EH (cell line): ENCODE data around the gene HSPB3.
"Not testable (repeated sequence)": the region's sequence is repeated elsewhere in the genome, so short reads cannot be mapped to it uniquely, and the experiment has no call there.

Experiments
- DNase-seq: peaks from one replicate; pipeline ENCODE4 v3.0.0-alpha.2; 2015; ENCODE audit warnings: low read depth

Gene HSPB3, protein sequence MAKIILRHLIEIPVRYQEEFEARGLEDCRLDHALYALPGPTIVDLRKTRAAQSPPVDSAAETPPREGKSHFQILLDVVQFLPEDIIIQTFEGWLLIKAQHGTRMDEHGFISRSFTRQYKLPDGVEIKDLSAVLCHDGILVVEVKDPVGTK

GRCh38 chr5:54455413-54456157 is at the start of gene HSPB3:
TSS of gene HSPB3 (plus strand) at chr5:54455699. CDS start at chr5:54455790, 91 bp downstream.
- peak; percentile 98 for DNase-seq

DNA sequence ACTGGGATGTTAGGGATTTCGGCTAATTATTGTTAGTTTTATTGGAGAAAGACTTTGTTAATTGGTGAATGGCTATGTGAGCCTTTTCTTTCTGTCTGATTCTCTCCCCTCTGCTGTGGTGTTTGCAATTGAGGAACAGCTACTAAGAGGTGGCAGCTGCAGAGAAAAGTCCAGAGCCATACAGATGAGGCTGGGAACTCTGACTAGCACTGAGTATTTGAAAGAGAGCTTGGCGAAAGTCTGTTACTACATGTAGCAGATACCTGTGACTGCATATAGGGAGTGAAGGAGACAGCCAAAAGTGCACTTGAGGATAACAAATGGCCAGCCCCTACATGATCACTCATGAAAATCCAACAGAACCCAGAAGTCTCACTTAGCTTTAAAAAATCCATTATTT is 44.3 kb upstream of the HSPB3 start:
- no peak for DNase-seq

DNA sequence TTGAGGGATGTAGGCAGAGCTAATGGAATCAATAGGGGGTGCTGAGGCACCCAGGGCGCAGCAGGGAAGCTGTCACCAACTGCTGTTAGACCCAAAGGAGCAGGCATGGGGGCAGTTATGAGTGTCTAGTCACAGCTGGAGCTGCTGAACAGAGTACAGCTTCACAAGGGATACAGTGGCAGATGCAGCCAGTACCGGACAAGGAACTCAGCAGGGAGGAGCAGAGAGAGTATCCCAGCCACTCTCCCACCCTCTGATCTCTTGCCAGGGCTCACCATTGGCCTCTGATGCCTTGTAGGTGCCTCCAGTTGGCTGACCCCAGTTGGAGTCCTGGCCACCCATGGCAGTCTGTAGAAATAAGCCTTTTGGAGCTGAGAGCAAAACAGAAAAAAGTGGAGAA is 42.6 kb upstream of the HSPB3 start:
- DNase-seq: no peak

DNA sequence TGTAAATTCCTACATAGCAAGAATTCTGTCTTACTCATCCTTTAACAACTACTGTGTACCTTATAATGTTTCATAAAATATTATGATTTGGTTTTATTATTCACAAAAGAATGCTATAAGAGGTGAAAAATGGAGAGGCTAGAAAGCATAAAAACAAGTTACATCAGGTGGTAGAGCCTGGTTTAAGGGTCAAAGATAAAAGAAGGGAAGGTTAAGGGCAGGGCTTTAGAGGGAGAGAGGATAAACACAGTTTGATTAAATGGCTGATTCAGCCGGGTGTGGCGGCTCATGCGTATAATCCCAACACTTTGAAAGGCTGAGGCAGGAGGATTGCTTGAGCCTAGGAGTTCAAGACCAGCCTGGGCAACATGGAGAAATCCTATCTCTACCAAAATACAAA is 40.4 kb upstream of the HSPB3 start:
- no peak for DNase-seq

- DNase-seq: peak; percentile 78
Observed at GRCh38 chr5:54415896-54416601, 39.5 kb upstream of the HSPB3 start.

DNA sequence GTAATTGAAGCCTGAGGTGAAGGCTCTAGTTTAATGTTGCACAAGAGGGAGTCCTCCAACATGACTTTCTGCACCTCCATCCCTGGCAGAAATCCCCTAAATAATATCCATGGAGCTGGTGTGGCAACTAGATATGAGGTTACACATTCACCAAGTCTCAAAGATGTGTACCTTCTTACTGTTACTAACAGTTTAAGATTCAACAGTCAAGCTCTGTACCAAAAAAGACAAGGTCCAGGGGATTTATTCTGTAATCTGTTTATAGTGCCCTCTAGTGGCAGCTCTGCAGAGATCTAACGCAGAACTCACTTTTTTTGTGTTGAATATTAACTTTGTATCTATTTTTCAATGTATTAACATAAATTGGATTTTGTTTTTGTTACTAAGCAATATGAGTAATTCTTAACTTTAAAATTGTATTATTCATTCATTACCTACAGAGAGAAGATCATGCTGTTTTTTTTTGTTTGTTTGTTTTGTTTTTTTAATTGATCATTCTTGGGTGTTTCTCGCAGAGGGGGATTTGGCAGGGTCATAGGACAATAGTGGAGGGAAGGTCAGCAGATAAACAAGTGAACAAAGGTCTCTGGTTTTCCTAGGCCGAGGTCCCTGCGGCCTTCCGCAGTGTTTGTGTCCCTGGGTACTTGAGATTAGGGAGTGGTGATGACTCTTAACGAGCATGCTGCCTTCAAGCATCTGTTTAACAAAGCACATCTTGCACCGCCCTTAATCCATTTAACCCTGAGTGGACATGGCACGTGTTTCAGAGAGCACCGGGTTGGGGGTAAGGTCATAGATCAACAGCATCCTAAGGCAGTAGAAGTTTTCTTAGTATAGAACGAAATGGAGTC is 35.7 kb upstream of the HSPB3 start:
- peak; percentile 67 for DNase-seq

- not testable (repeated sequence) for DNase-seq
Observed at GRCh38 chr5:54420511-54420910, 35.0 kb upstream of the HSPB3 start.

DNA sequence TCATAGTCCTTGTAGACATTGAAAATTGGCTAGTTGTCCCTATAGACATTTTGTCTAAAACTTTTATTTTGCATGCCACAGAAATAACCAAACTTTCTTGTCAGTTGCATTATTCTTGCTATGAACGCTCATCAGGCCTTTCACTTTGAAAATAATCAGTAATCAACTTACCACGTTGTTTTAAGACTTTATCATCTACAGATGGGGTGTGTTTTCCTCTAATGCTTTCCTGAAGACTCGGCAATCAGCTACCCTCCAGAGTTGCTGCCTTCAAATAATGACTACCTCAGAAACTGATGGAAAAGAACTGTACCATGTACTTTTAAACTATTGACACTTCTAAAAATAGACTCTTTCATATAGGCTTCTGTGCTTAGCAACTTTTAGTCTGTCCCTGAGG is 33.5 kb upstream of the HSPB3 start:
- DNase-seq: no peak

DNA sequence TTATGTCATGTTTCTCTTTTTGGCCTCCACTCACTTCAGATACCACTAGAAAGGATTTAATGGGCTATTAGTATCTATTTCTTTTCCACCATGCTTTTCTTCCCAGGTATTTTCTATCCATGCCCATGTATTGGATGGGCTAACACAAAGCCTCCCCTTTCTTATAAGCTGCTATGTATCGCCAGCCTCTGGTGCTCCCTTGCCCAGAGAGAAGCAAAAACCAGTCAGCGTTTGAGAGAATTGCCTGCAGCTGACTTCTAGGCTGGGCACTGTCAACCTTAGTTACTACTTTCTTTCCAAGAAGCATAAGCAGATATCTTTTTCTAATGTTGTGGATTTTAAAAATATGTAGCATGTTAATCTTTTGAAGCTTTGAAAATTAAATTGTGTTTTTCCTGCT is 30.2 kb upstream of the HSPB3 start:
- DNase-seq: no peak

DNA sequence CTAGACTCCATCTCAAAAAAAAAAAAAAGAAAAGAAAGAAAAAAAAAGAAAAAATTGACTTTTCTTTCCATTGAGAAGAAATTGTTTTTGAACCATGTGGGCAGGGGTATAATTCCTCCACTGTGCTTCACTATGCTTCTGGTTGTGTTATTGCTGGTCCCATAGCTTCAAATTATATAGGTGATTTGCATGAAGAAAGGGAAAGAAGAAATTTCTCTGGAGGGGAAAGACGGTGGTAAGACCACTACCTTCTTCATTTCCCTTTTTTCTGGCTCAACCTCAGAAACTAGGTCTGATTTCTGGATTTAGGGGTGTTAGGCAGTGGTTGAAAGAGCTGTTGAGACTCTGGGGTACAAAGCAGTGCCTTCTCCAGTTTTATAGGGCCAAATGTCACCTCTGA is 29.3 kb upstream of the HSPB3 start:
- DNase-seq: no peak

DNA sequence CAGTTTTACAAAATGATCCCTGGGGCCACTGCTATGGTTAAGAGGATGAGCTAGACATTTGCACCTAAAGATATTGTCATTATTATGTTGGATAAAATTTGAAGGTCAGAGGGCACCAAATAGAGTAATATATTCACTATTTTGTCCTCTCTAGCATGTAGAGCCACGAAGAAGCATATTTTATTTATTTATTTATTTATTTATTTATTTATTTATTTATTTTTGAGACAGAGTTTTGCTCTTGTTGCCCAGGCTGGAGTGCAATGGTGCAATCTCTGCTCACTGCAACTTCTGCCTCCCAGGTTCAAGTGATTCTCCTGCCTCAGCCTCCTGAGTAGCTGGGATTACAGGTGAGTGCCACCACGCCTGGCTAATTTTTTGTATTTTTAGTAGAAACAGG is 20.8 kb upstream of the HSPB3 start:
- not testable (repeated sequence) for DNase-seq

- no peak for DNase-seq
Observed at GRCh38 chr5:54438620-54439389, 16.7 kb upstream of the HSPB3 start.

- DNase-seq: peak; percentile 14
Observed at GRCh38 chr5:54440456-54440893, 15.0 kb upstream of the HSPB3 start.

GRCh38 chr5:54442271-54442670 is 13.2 kb upstream of the HSPB3 start:
- DNase-seq: peak; percentile 46

GRCh38 chr5:54443270-54443669 is 12.2 kb upstream of the HSPB3 start:
- DNase-seq: peak; percentile 67

DNA sequence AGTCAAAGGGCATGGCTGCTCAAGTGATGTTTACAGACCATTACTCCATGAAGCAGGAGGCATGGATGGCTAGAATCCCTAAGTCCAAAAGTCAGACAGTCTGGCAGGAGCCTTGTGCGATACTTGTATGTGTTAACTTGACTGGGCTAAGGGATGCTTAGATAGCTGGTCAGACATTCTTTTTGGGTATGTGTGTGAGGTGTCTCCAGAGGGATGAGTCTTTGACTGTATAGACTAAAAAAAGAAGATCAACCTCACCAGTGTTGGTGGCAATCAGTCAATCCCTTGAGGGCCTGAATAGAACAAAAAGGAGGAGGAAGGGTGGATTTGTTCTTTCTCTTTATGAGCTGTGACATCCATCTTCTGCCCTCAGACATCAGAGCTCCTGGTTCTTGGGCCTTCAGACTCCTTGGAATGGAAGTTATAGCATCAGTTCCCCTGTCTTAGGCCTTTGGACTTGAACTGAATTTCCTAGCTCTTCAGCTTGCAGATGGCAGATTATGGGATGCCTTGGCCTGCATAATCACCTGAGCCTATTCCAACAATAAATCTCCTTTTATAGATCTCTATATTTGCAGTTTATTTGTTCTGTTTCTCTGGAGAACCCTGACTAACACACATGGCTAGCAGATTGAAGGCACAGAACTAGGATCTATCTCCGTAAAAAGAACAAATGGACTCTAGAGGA is 9.7 kb upstream of the HSPB3 start:
- DNase-seq: peak; percentile 27

DNA sequence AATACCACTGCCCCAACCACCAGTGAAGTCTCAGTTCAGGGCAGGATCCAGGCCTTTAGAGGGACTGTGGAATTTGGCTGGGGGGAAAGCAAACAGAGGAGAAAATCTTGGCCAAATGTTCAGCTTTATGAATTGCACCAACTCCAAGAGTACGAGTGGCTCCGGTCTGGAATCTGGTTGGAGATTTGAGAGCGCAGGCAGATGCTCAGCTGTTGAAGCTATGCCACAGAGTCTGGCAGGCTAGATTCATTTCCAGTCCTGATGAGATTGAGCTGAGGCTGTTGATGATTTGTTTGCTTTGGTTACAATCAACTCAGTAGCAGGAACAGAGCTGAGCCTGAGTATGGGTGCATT is 9.1 kb upstream of the HSPB3 start:
- peak; percentile 37 for DNase-seq

DNA sequence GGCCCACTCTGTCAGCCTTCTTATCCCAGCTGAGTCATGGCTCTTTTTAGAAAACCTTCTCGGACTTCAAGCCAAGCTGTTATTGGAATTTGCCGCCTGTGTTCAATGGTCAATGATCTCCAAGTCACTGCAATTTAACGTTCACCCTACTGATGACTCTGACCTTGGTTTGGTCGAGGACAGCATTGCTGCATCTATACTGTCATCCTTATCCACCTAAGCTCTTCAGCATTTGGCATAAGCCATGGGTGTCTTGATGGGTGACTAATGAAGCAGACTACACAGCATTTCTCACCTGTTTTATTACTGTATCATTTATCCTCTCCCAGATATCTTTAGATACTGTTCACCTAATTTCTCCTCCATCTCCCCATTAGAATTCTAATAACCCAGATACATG is 5.6 kb upstream of the HSPB3 start:
- DNase-seq: no peak

- DNase-seq: no peak
Observed at GRCh38 chr5:54450542-54450941, 5.0 kb upstream of the HSPB3 start.

DNA sequence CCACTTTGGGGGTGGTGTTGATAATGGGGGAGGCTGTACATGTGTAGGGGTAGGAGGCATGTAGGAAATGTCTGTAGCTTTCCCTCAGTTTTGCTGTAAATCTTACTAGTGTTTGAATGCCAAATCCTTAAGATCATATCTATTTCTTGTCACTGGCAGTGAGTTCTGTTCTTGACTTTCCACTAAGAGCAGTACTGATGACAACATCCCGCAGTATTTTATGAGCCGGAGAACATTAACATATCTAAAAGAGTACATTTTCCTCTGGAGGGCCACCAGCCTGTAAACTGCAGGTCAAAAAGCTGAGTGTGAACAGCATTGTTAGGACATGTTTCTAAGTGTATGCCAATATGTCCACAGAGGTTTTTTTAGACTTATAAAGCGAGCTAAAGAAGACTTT is 2.5 kb upstream of the HSPB3 start:
- peak; percentile 23 for DNase-seq

DNA sequence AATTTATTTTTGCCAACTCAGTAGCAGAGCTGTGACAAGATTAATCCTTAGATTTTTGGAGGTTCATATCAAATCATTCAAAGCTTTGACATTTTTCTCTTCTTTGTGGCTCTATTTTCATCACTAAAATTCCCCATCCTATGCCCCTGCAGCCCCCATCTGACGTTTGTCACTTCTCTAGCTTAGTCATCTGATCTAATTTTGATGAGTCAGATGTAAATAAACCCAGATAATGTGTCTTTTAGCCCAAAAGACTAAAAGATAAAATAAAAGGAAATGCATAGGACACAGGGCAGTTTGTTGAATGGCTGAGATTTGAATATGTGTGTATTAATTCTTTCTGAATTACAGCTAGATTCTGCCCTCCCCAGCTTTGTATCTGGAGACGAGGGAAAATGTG is 897 bp upstream of the HSPB3 start:
- peak; percentile 33 for DNase-seq
